Heart left ventricle (tissue), 13 donors: ENCODE data around the gene PRSS35.

Experiments
- CTCF ChIP-seq, 12 donors: fragments of 200-600 bp; sonication (generic) in 4 of 12; IDR thresholded peaks; one replicate each; pipeline versions ENCODE4 v1.5.0 to v1.8.0; 2018 to 2022; ENCODE audit warnings: antibody characterized with exemption in 12 of 12, mild to moderate bottlenecking in 5 of 12
- POLR2A ChIP-seq, 2 donors: fragments of 450-650 bp; IDR thresholded peaks; one replicate each; pipeline ENCODE4 v1.6.1; 2017; ENCODE audit warnings: antibody characterized with exemption in 2 of 2, mild to moderate bottlenecking in 2 of 2, moderate library complexity in 2 of 2
- donor health status: ischemic (EF 13 %, LVEDD 7.1; RV severe dilation, severe dysfunction).
- donor health status: DM: no; HTN: yes; CAD: no.
- donor health status: DM: no; HTN: no; CAD: no.
- donor health status: ischemic (EF 25% LVEDD 6.9; RV normal size, moderate dysfunction).
- donor health status: ischemic (EF 25% LVEDD 5.7; RV mildly dilated, moderate dysfunction).
- donor health status: ischemic (EF 35%, LVEDD 5.7; RV mildly dilated, moderate dysfunction).
- donor health status: nonischemic (EF 11% LVEDD 7.7; RV severe dilation, severe dysfunction).
- donor health status: DM: yes; HTN: yes; CAD: no.
- donor health status: PGD.
- donor health status: ischemic (EF 29% LVEDD 5.4; RV normal size, mild dysfunction).
- donor health status: nonischemic (EF 23%, LVEDD 6.1; RV moderate dilation, normal function).

DNA sequence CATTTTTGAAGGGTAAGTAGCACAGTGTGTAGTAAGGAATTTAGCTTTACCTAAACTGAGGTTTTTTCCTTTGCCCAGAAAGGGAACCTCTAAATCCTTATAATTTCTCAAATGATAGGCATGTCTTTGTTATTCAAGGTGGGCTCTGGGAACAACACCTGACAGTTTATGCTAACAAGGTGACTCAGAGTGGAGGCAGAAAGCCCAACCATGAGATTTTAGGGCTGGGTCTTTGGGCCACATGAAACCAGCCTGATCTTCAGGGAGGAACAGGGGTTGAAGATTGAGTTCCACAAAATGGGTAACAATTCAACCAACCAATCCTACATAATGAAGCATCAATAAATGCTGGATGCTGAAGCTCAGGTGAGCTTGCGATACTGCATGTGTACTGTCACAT, 46.6 kb downstream of the PRSS35 start:
- TF ChIP-seq CTCF (IDR thresholded peaks at IDR 0.05) (no peak), POLR2A (IDR thresholded peaks at IDR 0.05) (no peak)
